ENCODE data around the gene ALAS2.
A peak's percentile ranks its signal among the peaks of the same experiment; 100 is the strongest.
"Not testable (repeated sequence)": the region's sequence is repeated elsewhere in the genome, so short reads cannot be mapped to it uniquely, and the experiment has no call there.

Gene ALAS2

DNA sequence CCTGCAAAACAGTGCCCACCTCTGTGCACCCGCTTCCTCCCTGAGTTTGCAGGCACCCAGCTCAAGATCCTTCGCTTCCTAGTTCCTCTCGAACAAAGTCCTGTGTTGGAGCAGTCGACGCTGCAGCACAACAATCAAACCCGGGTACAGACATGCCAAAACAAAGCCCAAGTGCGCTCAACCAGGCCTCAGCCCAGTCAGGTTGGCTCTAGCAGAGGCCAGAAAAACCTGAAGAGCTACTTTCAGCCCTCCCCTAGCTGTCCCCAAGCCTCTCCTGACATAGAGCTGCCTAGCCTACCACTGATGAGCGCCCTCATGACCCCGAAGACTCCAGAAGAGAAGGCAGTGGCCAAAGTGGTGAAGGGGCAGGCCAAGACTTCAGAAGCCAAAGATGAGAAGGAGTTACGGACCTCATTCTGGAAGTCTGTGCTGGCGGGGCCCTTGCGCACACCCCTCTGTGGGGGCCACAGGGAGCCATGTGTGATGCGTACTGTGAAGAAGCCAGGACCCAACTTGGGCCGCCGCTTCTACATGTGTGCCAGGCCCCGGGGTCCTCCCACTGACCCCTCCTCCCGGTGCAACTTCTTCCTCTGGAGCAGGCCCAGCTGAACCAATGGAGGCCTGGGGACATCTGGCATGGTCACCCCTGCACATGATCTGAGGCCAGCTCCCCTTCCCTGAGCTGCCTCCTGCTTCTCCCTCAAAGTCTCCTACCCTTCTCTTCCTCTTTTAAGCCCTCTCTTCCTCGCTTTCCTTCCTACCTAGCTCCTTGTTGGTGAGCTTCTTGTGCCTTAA, 23.8 kb downstream of the ALAS2 start:
- DNase-seq (ENCODE audit: low read depth in 1 of 2, low spot score in 1 of 2) = no peak

- DNase-seq (ENCODE audit: low read depth in 1 of 2, low spot score in 1 of 2) = no peak
These were observed 25.5 kb downstream of the ALAS2 start for GRCh38 chrX:55005256-55005655.

DNA sequence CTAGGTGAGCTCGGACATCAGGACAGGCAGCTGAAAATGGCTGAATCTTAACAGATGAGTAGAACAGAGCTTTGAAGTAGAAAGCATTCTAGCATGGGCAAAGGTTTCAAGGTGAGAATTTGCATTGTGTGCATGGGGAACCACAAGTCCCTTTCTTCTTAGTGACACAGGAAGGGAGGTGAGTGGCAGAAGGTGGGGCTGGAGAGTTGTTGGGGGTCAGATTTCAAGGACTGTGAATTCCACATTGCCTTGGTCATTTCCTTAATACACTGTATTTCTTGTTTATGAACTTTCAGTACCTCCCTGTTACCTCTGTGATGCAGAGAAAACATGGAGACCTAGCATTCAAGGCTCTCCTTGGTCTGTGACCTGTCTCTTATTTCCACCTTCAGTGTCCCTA, 26.5 kb downstream of the ALAS2 start:
- DNase-seq (ENCODE audit: low read depth in 1 of 2, low spot score in 1 of 2) = no peak

- DNase-seq (ENCODE audit: low read depth in 1 of 2, low spot score in 1 of 2) = peak; percentile 68 to 75
These were observed 30.8 kb downstream of the ALAS2 start, which contains the start of gene APEX2 for GRCh38 chrX:54999717-55000598. APEX2 (plus strand) TSS chrX:55000363; CDS start chrX:55000423, 60 bp downstream.

- DNase-seq (ENCODE audit: low read depth in 1 of 2, low spot score in 1 of 2) = no peak
These were observed 35.2 kb downstream of the ALAS2 start for GRCh38 chrX:54995621-54996020.

- DNase-seq (ENCODE audit: low read depth in 1 of 2, low spot score in 1 of 2) = no peak
These were observed 36.0 kb downstream of the ALAS2 start for GRCh38 chrX:54994668-54995351.

DNA sequence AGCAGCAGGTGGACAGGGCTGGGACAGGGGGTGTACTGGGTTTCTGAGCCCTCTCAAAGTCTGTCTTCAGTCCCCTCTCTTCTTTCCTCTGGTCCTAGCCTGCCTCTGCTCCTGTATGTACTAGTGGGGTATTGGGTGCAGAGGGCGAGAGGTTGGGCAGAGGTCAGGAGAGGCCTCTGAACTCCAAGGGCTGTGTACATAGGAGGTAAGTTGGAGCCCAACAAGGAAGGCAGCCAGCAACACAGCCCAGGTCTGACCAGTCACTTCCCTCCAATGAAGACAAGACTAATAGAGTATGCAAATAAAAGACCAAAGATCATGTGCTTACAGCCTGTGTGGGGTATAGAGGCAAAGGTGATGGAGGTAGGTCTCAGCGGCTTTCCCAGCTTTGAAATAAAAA, 36.7 kb downstream of the ALAS2 start, which contains the start of gene PFKFB1:
Gene PFKFB1, minus strand, starts transcription at position 90 of the 400 bp plus-strand sequence. CDS start 181 bp downstream, outside the sequence.
- no peak for DNase-seq (ENCODE audit: low read depth in 1 of 2, low spot score in 1 of 2)

- no peak for DNase-seq (ENCODE audit: low read depth in 1 of 2, low spot score in 1 of 2)
These were observed 37.7 kb downstream of the ALAS2 start for GRCh38 chrX:54992911-54993622.

DNA sequence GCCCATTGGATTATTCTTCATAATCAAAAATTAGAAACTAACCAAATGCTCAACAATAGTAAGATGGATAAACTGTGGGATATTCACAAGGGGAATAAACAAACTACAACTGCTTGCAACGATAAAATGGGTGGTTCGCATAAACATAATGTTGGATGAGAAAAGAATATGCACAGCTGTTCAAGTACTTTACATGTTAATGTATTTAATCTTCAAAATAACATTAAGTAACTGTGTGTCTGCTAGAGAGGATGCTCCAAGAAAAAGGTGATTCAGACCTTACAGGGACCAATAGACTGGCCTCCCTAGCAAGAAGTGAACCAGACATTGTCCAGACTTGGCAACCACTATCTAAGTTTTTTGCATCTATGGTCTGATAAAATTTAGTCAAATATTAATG, 39.1 kb downstream of the ALAS2 start:
- DNase-seq (ENCODE audit: low read depth in 1 of 2, low spot score in 1 of 2) = no peak

GRCh38 chrX:54983306-54983705, 47.5 kb downstream of the ALAS2 start:
- not testable (repeated sequence) for DNase-seq (ENCODE audit: low read depth in 1 of 2, low spot score in 1 of 2)

- no peak for DNase-seq (ENCODE audit: low read depth in 1 of 2, low spot score in 1 of 2)
These were observed 50.4 kb downstream of the ALAS2 start for GRCh38 chrX:54980334-54980733.

GRCh38 chrX:54979432-54979831, 51.3 kb downstream of the ALAS2 start:
- no peak for DNase-seq (ENCODE audit: low read depth in 1 of 2, low spot score in 1 of 2)

- no peak for DNase-seq (ENCODE audit: low read depth in 1 of 2, low spot score in 1 of 2)
These were observed 52.3 kb downstream of the ALAS2 start for GRCh38 chrX:54978448-54978847.

- no peak for DNase-seq (ENCODE audit: low read depth in 1 of 2, low spot score in 1 of 2)
These were observed 53.4 kb downstream of the ALAS2 start for GRCh38 chrX:54977387-54977786.

DNA sequence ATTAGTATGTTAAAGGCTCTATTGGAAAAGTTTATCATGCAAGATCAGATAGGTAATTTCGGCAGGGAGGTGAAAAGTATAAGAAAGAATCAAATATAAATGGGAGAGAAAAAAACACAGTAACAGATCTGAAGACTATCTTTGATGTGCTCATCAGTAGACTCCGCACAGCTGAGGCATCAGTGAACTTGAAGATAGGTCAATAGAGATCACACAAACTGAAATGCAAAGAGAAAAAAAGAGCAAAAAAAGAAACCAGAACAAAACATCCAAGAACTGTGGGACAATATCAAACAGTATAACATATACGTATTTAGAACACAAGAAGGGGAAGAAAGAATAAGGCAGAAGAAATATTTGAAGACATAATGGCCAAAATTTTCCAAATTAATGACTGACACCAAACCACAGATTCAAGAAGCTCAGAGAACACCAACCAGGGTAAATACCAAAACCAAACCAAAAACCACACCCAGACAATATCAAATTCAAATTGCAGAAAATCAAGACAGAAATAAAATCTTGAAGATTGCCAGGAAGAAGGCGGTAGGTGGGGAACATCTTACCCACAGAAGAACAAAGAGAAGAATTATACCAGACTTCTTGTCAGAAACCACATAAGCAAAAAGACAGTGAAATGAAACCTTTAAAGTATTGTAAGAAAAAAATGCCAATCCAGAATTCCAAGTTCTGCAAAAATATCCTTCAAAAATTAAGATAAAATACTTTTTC, 65.8 kb downstream of the ALAS2 start:
- DNase-seq (ENCODE audit: low read depth in 1 of 2, low spot score in 1 of 2) = no peak

GRCh38 chrX:54961750-54962149, 69.0 kb downstream of the ALAS2 start:
- DNase-seq (ENCODE audit: low read depth in 1 of 2, low spot score in 1 of 2) = no peak

Measured in activated T-helper 1 cell treated with anti-CD3 and anti-CD28 coated beads, Interleukin-2, amount 50 U/mL, for 16 hours (primary cell).